Airway epithelial cell (primary cell): ENCODE data around the gene ATP13A3. TPM values are rescaled to one million over a fixed set of nuclear protein-coding genes. Genes with fewer than 3 reads are reported as not detected.

Experiments
- total RNA-seq: library from RNA; depleted of rRNA; stranded (reverse); fragments of >200 nt; gene quantifications from 2 replicates; pipeline ENCODE4 v1.2.3, GENCODE V29; 2015

Gene ATP13A3
- total RNA-seq, result 80.5 and 91.3 TPM in 2 replicates

DNA sequence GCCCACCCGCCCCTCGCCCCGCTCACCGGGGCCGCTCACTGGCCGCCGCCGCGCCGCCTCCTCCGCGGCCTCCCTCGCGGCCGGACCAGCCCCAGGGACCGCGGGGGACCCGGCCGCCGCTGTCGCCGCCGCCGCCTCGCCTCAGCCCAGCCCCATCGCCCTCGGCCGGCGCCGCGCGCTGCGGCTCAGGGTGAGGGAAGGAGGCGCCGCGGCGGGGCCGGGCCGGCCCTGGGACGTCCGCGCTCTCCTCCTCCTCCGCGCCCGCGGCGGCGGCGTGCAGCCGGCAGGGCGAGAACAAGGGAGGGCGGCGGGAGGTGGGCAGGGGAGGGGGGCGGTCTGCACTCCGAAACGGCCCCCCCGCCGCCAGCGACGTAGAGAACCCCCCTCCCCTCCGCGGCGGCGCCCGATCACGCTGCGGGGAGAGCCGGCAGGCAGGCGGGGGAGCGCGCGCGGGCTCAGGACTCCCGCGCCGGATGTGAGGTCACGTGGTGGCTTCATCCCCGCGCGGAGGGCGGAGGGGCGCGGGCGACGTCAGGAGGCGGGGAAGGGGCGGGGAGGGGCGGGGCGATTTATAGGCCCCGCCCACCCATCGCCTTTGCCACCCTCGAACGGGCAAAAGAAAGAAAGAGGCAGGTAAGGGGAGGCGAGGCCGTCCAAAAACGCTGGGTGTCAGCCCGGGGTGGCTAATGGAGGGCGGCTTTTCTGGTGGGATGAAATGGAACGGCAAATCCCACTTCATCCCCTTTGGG lies at the start of gene ATP13A3:
ATP13A3 (minus strand) TSS at position 463 of the 749 bp plus-strand sequence. CDS start 24,812 bp downstream, outside the sequence.

GRCh38 chr3:194399166-194399565 lies 87.6 kb downstream of the ATP13A3 start, which contains the start of gene GP5:
TSS of gene GP5 (minus strand) at chr3:194399266. CDS start at chr3:194398282, 984 bp downstream.

DNA sequence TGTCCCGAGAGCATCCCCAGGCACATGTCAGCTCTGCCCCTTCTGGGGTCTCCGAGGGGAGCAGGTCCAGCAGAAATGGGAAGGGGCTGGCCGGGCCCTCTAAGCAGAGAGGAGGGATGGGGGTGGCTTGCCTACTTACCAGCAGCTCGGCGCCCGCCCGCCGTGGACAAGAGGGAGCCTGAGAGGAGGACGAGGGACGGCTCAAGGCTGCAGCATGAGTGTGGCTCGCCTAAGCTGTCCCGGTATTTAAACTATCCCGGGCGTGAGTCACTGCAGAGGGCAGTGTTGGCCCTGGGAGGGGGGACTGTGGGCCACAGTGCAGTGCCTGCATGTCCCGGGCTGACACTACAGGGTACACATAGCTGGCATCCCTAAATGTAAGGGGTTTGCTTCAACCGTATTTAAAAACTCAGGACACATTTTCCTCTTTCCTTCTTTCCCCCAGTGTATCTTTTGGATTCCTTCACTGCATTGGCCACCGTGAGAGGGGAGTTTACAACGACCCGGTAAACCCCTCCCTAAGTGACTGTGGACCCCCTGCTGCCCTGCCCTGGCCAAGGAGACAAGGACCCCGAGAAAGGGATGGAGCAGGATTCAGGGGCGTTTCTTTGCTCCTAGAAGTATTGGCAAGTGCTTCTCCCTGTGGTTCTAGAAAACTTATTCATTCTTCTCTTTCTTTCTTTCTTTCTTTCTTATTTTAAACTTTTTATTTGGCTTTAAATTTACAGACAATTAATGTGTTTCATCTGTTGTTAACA lies 117.1 kb downstream of the ATP13A3 start, which contains the start of gene LRRC15:
LRRC15 (minus strand) TSS at position 222 of the 758 bp plus-strand sequence. CDS start 8,700 bp downstream, outside the sequence.

Other genes starting within 250 kb of the ATP13A3 start
- not detected in 2 replicates for gene CPN2, start 135.7 kb downstream of the ATP13A3 start, total RNA-seq
- gene LRRC15, start 117.3 kb downstream of the ATP13A3 start, total RNA-seq, result not detected in 2 replicates
- gene GP5, start 87.7 kb downstream of the ATP13A3 start, total RNA-seq, result not detected in 2 replicates
- 8.1 and 9.5 TPM in 2 replicates for gene TMEM44, start 146.4 kb upstream of the ATP13A3 start, total RNA-seq
- 20.5 and 27.9 TPM in 2 replicates for gene LSG1, start 185.2 kb upstream of the ATP13A3 start, total RNA-seq
- 2.6 and 4.1 TPM in 2 replicates for gene FAM43A, start 198.9 kb upstream of the ATP13A3 start, total RNA-seq